Glutamatergic neuron (in vitro differentiated cells): Measurements from ENCODE around the gene ADARB1. TPM values are rescaled to one million over a fixed set of nuclear protein-coding genes. Genes with fewer than 3 reads are reported as not detected.

Source experiments
- DNase-seq: peaks from one replicate; pipeline ENCODE4 v3.0.0; 2022
- H3K27ac Mint-ChIP-seq: one replicate; pipeline ENCODE4 v1.8.0; 2020; ENCODE audit warnings: mild to moderate bottlenecking, mixed read lengths, inconsistent platforms; ENCODE audit not compliant: unreplicated experiment
- H3K27me3 Mint-ChIP-seq: one replicate; pipeline ENCODE4 v1.8.0; 2020; ENCODE audit warnings: mild to moderate bottlenecking, moderate library complexity, mixed read lengths, inconsistent platforms; ENCODE audit not compliant: unreplicated experiment
- H3K36me3 Mint-ChIP-seq: one replicate; pipeline ENCODE4 v1.8.0; 2020; ENCODE audit warnings: mild to moderate bottlenecking, mixed read lengths, inconsistent platforms; ENCODE audit not compliant: unreplicated experiment
- H3K4me1 Mint-ChIP-seq: one replicate; pipeline ENCODE4 v1.8.0; 2020; ENCODE audit warnings: mild to moderate bottlenecking, low read depth, mixed read lengths, inconsistent platforms; ENCODE audit not compliant: unreplicated experiment
- H3K4me3 Mint-ChIP-seq: one replicate; pipeline ENCODE4 v1.8.0; 2020; ENCODE audit warnings: mild to moderate bottlenecking, mixed read lengths, inconsistent platforms; ENCODE audit not compliant: unreplicated experiment
- H3K9me3 Mint-ChIP-seq: one replicate; pipeline ENCODE4 v1.8.0; 2020; ENCODE audit warnings: mild to moderate bottlenecking, moderate library complexity, mixed read lengths, inconsistent platforms; ENCODE audit not compliant: unreplicated experiment
- CTCF ChIP-seq: fragments of 200-600 bp; sonication (generic); IDR thresholded peaks from one replicate; pipeline ENCODE4 v1.5.0; 2021; ENCODE audit not compliant: partially characterized antibody, unreplicated experiment
- total RNA-seq: library from RNA; stranded (reverse); fragmentation: NEBNext Ultra II Directional; extraction: Animal tissue kit (Norgen Biotek cat#: 25700); gene quantifications from one replicate; pipeline ENCODE4 v1.2.1, GENCODE V29; 2021; ENCODE audit not compliant: unreplicated experiment

ADARB1 gene
- total RNA-seq, 1 donor from 2014 or later, result 49.2 TPM

- H3K4me1 Mint-ChIP-seq, result peaks cover 32% of the 10 kb centered on the region
- no peak for TF ChIP-seq CTCF
- no peak overlapping the region for H3K27ac Mint-ChIP-seq
- H3K27me3 Mint-ChIP-seq, result peaks cover 4% of the 10 kb centered on the region
- no peak for DNase-seq
- no peaks in the 10 kb centered on the region for H3K9me3 Mint-ChIP-seq
- H3K36me3 Mint-ChIP-seq, result no peaks in the 10 kb centered on the region
- no peak overlapping the region for H3K4me3 Mint-ChIP-seq
Measured at GRCh38 chr21:45081636-45082035, 7.3 kb downstream of the ADARB1 start.

GRCh38 chr21:45082736-45083135, 8.4 kb downstream of the ADARB1 start:
- Mint-ChIP-seq H3K4me3 (no peak overlapping the region), H3K4me1 (peaks cover 35% of the 10 kb centered on the region), H3K27me3 (peaks cover 4% of the 10 kb centered on the region), H3K9me3 (no peaks in the 10 kb centered on the region), H3K27ac (no peak overlapping the region), H3K36me3 (no peaks in the 10 kb centered on the region)
- TF ChIP-seq CTCF, result no peak
- no peak for DNase-seq

- Mint-ChIP-seq H3K36me3 (no peaks in the 10 kb centered on the region), H3K27ac (no peak overlapping the region), H3K4me1 (peaks cover 31% of the 10 kb centered on the region), H3K27me3 (peaks cover 3% of the 10 kb centered on the region), H3K9me3 (no peaks in the 10 kb centered on the region), H3K4me3 (no peak overlapping the region)
- TF ChIP-seq CTCF, result no peak
- DNase-seq, result no peak
Measured at GRCh38 chr21:45084121-45084520, 9.7 kb downstream of the ADARB1 start.

GRCh38 chr21:45084881-45085536, 10.6 kb downstream of the ADARB1 start:
- no peaks in the 10 kb centered on the region for H3K27me3 Mint-ChIP-seq
- TF ChIP-seq CTCF, result no peak
- DNase-seq, result no peak
- H3K4me1 Mint-ChIP-seq, result peaks cover 34% of the 10 kb centered on the region
- H3K36me3 Mint-ChIP-seq, result no peaks in the 10 kb centered on the region
- no peak overlapping the region for H3K27ac Mint-ChIP-seq
- H3K4me3 Mint-ChIP-seq, result no peak overlapping the region
- H3K9me3 Mint-ChIP-seq, result no peaks in the 10 kb centered on the region

- peaks cover 36% of the 10 kb centered on the region for H3K4me1 Mint-ChIP-seq
- H3K4me3 Mint-ChIP-seq, result no peak overlapping the region
- DNase-seq, result no peak
- no peaks in the 10 kb centered on the region for H3K27me3 Mint-ChIP-seq
- H3K27ac Mint-ChIP-seq, result no peak overlapping the region
- H3K9me3 Mint-ChIP-seq, result no peaks in the 10 kb centered on the region
- H3K36me3 Mint-ChIP-seq, result no peaks in the 10 kb centered on the region
- no peak for TF ChIP-seq CTCF
Measured at GRCh38 chr21:45085700-45086099, 11.3 kb downstream of the ADARB1 start.
